T follicular helper cell (primary cell): ENCODE results near the gene PRAMEF7.
"Not testable (repeated sequence)": the region's sequence is repeated elsewhere in the genome, so short reads cannot be mapped to it uniquely, and the experiment has no call there.

Experiments used
- DNase-seq: peaks from one replicate; pipeline ENCODE4 v3.0.0-alpha.2; 2020; ENCODE audit warnings: low read depth
- total RNA-seq, 2 experiments: gene quantifications; one replicate each; lab custom pipeline; 2026; lab: John Stamatoyannopoulos, UW

PRAMEF7 gene
- 0 reads per million in 2 experiments for total RNA-seq

DNA sequence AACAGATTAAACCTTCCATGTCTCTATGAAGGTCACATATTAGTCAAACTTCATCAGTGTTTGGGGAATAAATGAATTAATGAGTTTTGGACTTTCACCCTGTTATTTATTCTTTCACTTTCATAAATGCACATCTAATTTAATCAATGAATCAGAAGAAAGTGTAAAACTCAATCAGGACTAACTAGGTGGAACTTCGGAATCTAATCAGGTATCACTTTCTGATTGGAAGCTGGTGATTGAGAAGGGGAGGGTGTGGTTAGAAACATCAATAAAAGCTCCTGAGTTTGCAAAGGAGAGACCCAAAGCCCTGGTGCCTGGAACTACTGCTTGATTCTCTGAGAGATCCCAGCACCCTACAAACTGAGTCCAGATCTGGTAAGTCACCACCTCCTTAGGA lies at the start of gene PRAMEF7:
Gene PRAMEF7, plus strand, starts transcription at position 301 of the 400 bp plus-strand sequence. CDS start 1,083 bp downstream, outside the sequence.
- not testable (repeated sequence) for DNase-seq

DNA sequence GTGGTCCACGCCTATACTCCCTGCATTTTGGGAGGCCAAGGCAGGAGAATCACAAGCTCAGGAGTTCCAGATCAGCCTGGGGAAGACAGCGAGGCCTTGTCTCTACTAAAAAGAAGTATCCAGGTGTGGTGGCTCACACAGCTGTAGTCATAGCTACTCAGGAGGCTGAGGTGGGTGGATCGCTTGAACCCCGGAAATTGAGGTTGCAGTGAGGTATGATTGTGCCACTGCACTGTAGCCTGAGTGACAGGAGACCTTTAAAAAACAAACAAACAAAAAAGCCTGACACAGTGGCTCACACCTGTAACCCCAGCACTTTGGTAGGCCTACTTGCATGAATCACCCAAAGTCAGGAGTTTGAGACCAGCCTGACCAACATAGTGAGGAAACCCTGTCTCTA lies 38.0 kb upstream of the PRAMEF7 start:
- not testable (repeated sequence) for DNase-seq

DNA sequence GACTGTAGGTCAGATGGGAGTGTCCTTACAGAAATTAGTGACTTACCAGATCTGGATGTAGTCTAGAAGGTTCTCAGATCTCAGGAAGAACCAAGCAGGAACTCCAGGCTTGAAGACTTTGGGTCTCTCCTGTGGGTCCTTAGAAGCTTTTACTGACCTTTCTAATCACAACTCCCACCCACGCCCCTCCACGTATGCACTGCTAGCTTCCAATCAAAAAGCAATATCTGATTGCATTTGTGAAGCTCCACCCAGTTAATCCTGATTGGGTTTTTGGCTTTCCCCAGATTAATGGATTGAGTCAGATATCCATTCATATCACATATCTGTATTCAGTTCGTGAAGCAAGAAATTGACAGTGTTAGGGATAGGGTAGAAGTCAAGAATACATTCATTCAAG lies 30.3 kb upstream of the PRAMEF7 start, which contains the start of gene PRAMEF4:
Gene PRAMEF4, minus strand, starts transcription at position 101 of the 400 bp plus-strand sequence. CDS start 2,807 bp downstream, outside the sequence.
- not testable (repeated sequence) for DNase-seq

DNA sequence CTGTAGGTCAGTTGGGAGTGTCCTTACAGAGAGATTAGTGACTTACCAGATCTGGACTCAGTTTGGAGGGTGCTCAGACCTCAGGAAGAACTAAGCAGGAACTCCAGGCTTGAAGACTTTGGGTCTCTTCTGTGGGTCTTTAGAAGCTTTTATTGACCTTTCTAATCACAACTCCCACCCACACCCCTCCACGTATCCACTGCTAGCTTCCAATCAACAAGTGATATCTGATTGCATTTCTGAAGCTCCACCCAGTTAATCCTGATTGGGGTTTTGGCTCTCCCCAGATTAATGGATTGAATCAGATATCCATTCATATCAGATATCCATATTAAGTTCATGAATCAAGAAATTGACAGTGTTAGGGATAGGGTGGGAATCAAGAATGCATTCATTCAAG lies 18.2 kb upstream of the PRAMEF7 start, which contains the start of gene PRAMEF10:
Gene PRAMEF10, minus strand, starts transcription at position 101 of the 400 bp plus-strand sequence. CDS start 2,423 bp downstream, outside the sequence.
- not testable (repeated sequence) for DNase-seq

DNA sequence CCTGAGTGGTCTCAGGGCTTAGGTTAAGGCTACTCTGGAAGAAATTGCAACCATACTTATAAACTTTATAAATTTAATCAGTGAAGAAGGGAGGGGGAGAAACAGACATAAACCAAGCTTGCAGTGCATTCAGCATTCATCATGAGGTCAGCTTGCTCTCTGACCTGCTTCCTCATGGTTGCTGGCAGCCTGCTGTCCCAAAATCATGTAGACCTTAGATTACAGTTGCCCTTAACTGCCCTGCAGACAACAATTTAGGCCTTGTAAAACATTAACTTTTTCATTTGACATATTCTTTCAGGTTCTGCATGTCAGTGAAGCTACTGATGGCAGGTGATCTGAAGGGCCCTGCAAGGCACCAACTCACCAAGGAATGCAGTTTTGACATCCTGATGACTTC lies 17.2 kb upstream of the PRAMEF7 start:
- not testable (repeated sequence) for DNase-seq

DNA sequence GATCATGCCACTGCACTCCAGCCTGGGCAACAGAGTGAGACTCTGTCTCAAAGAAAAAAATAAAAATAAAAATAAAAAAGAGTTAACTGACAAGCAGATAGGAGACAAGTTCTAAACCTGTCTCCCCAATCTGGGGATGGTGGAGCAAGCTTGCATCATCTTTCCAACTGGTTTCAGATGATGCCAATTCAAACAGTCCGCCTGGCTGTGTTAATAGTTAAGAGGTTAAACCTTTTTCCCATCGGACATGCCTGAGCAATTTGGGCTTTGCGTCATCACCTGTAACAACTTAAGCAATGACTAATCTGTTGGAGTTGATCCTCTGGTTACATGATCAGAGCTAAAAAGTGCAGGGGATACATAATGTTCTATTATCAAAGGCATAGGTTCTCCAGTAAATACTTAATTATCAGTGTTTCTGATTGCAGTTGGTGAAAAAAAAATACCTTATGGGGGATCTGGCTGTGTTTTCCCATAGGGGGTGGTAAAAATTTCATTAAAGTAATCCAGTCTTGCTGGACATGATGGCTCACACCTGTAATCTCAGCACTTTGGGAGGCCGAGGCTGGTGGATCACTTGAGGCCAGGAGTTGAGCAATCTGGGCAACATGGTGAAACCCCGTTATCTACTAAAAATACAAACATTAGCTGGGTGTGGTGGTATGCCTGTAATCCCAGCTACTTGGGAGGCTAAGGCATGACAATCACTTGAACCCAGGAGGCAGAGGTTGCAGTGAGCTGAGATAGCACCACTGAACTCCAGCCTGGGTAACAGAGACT lies 12.4 kb upstream of the PRAMEF7 start:
- not testable (repeated sequence) for DNase-seq

DNA sequence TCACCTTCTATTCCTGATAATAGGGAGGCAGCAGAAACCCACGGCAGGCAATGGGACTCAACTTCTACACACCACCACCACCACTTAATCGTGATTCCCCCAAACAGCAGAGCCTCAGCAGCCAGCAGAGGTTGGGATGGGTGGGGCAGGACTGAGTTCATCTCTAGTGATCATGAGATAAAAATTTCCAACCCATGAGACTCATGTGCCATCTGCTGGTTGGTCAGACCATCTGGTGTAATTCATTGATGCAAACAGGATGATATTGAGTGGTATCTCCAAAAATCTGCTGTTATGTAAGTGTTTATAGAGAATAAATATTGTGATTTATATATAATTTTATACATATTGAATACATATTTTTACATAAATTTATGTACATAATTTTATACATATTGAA lies 5.3 kb downstream of the PRAMEF7 start:
- not testable (repeated sequence) for DNase-seq

DNA sequence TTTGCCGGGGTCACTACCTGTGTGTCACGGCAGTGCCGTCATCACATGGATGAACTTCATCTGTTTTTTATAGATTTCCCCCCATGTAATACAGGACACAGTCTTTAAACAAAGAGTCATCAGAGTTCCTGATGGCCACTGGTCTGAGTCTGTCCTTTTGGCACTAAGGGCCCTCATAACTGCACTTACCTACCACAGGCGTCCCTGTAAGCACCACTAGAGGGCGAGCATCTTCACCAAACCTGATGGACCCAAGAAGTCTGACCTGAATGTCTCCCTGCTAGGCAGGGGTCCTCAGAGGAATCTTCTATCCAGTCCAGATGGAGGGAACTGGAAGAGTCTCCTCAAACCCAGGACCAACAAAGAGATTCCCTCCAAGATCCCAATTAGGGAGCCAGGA lies 8.0 kb downstream of the PRAMEF7 start:
- DNase-seq, result not testable (repeated sequence)

DNA sequence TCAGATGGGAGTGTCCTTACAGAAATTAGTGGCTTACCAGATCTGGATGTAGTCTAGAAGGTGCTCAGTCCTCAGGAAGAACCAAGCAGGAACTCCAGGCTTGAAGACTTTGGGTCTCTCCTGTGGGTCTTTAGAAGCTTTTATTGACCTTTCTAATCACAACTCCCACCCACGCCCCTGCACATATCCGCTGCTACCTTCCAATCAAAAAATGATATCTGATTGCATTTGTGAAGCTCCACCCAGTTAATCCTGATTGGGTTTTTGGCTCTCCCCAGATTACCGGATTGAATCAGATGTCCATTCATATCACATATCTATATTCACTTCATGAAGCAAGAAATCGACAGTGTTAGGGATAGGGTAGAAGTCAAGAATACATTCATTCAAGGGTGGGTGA lies 31.1 kb downstream of the PRAMEF7 start, which contains the start of gene PRAMEF6:
Gene PRAMEF6, minus strand, starts transcription at position 101 of the 400 bp plus-strand sequence. CDS start 5,062 bp downstream, outside the sequence.
- not testable (repeated sequence) for DNase-seq
